PFSK-1 (cell line): Measurements from ENCODE around the gene ADGRL3.

Experiments
- FOXP2 ChIP-seq: optimal IDR thresholded peaks from 2 replicates; pipeline ENCODE3; 2011; ENCODE audit warnings: borderline replicate concordance, control low read depth, inconsistent platforms; ENCODE audit not compliant: insufficient read depth; ENCODE audit errors: extremely low read length, extremely low read depth
- POLR2AphosphoS5 ChIP-seq: IDR thresholded peaks from 2 replicates; pipeline ENCODE4 v1.6.1; 2012; ENCODE audit warnings: low read depth, mild to moderate bottlenecking, control low read depth, low read length, moderate library complexity
- REST ChIP-seq, 2 experiments: IDR thresholded peaks; 2 replicates each; pipeline versions ENCODE4 v1.6.1 to v1.8.0; 2011 to 2012; ENCODE audit warnings: low read depth in 2 of 2, low read length in 2 of 2, control low read depth in 1 of 2, inconsistent platforms in 1 of 2, mild to moderate bottlenecking in 1 of 2, moderate library complexity in 1 of 2; ENCODE audit not compliant: insufficient read depth in 1 of 2
- SIN3A ChIP-seq: IDR thresholded peaks from 2 replicates; pipeline ENCODE4 v1.6.1; 2012; ENCODE audit warnings: mild to moderate bottlenecking, low read length, moderate library complexity, borderline replicate concordance; ENCODE audit not compliant: insufficient read depth
- TAF1 ChIP-seq: IDR thresholded peaks from 2 replicates; pipeline ENCODE4 v1.6.1; 2012; ENCODE audit warnings: low read length, control low read depth, borderline replicate concordance; ENCODE audit not compliant: insufficient read depth

The ADGRL3 gene

DNA sequence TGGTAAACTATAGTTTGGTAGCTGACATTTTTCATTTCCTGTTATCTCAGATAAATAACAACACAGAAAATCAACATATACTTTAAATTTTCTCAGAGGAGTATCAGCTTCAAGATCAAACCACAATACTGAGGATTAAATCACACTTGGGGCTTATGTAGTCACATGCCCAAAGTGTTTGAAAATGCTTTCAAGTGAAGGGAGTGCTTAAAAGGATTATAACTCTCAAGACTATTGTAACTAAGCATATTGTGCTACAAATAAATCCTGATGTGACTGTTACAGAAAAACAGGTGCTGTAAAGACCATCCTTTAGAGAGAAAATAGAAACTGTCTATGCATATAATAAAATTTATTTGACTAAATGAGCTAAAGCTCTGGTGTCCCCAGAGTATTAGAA lies 887.6 kb downstream of the ADGRL3 start:
- no peak for TF ChIP-seq TAF1
- TF ChIP-seq FOXP2, result no peak
- TF ChIP-seq POLR2AphosphoS5, result no peak
- no peak for TF ChIP-seq SIN3A
- TF ChIP-seq REST (IDR thresholded peaks at IDR 0.05; ENCODE audit: insufficient read depth in 1 of 2, low read depth in 2 of 2, low read length in 2 of 2), result no peak

GRCh38 chr4:62093735-62094134 lies 893.6 kb downstream of the ADGRL3 start:
- TF ChIP-seq POLR2AphosphoS5 (no peak), TAF1 (no peak), SIN3A (no peak), REST (IDR thresholded peaks at IDR 0.05; ENCODE audit: insufficient read depth in 1 of 2, low read depth in 2 of 2, low read length in 2 of 2) (no peak), FOXP2 (no peak)

GRCh38 chr4:62096881-62097280 lies 896.8 kb downstream of the ADGRL3 start:
- TF ChIP-seq FOXP2 (no peak), REST (IDR thresholded peaks at IDR 0.05; ENCODE audit: insufficient read depth in 1 of 2, low read depth in 2 of 2, low read length in 2 of 2) (no peak), SIN3A (no peak), POLR2AphosphoS5 (no peak), TAF1 (no peak)

GRCh38 chr4:62115216-62115615 lies 915.1 kb downstream of the ADGRL3 start:
- TF ChIP-seq TAF1 (no peak), REST (IDR thresholded peaks at IDR 0.05; ENCODE audit: insufficient read depth in 1 of 2, low read depth in 2 of 2, low read length in 2 of 2) (no peak), FOXP2 (no peak), SIN3A (no peak), POLR2AphosphoS5 (no peak)

DNA sequence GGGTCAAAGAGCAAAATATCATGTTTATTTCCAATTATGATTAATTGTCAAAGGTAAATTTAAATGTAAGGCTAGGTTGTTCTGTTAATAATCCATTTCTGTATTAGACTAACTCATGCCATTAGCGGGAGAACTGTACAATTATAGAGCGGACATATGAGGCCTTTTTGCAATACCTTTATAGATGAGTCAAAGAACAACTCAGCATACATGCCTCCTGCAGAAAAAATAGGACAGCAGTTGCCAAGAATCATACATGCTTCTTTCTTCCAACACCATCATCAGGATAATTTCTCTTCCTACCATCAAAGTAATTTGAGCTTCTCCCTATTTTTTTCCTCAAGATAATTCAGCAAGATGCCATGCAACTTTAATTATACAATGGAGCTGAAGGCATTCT lies 917.8 kb downstream of the ADGRL3 start:
- no peak for TF ChIP-seq FOXP2
- TF ChIP-seq POLR2AphosphoS5, result no peak
- no peak for TF ChIP-seq SIN3A
- TF ChIP-seq TAF1, result no peak
- no peak for TF ChIP-seq REST (IDR thresholded peaks at IDR 0.05; ENCODE audit: insufficient read depth in 1 of 2, low read depth in 2 of 2, low read length in 2 of 2)
